ENCODE data around the gene SNTG2. TPM values are rescaled to one million over a fixed set of nuclear protein-coding genes. Genes with fewer than 3 reads are reported as not detected.

The SNTG2 gene
- total RNA-seq, 1 experiment from 2014 or later = not detected

- peaks cover 10% of the 10 kb centered on the region for H3K9me3 Mint-ChIP-seq (ENCODE audit: unreplicated experiment)
- no peak for DNase-seq
- no peak for TF ChIP-seq CTCF (IDR thresholded peaks at IDR 0.05; ENCODE audit: insufficient read depth in 1 of 2, low read depth in 1 of 2, low read length in 1 of 2, severe bottlenecking in 1 of 2, unreplicated experiment in 1 of 2)
- Histone ChIP-seq H3K9me3 (no peaks in the 10 kb centered on the region), H3K36me3 (ENCODE audit: control insufficient read depth, insufficient read depth, low read length) (no peaks in the 10 kb centered on the region), H3K4me1 (peaks cover 7% of the 10 kb centered on the region), H3K27me3 (replicated peaks; ENCODE audit: control insufficient read depth, insufficient read depth, low read length) (no peaks in the 10 kb centered on the region), H3K4me3 (ENCODE audit: low read depth, low read length) (no peak overlapping the region)
- intact Hi-C loops (cut with micrococcal nuclease; ENCODE audit: unreplicated experiment) = no loop called here
- no TSS peak for BruUV-seq (replicated peaks)
- H3K4me1 Mint-ChIP-seq (ENCODE audit: low read depth, unreplicated experiment) = no peaks in the 10 kb centered on the region
- H3K4me3 Mint-ChIP-seq (ENCODE audit: unreplicated experiment) = no peak overlapping the region
- H3K36me3 Mint-ChIP-seq (ENCODE audit: insufficient read depth, unreplicated experiment) = no peaks in the 10 kb centered on the region
- ChIA-PET CTCF (no interaction called here), POLR2A (no interaction called here)
- H3K27me3 Mint-ChIP-seq (ENCODE audit: insufficient read depth, unreplicated experiment) = no peaks in the 10 kb centered on the region
- no peak overlapping the region for H3K27ac Mint-ChIP-seq (ENCODE audit: unreplicated experiment)
Measured at GRCh38 chr2:925711-926110, 24.9 kb upstream of the SNTG2 start.

GRCh38 chr2:926259-926793 is 24.3 kb upstream of the SNTG2 start:
- no peaks in the 10 kb centered on the region for H3K4me1 Mint-ChIP-seq (ENCODE audit: low read depth, unreplicated experiment)
- no TSS peak for BruUV-seq (replicated peaks)
- Histone ChIP-seq H3K36me3 (ENCODE audit: control insufficient read depth, insufficient read depth, low read length) (no peaks in the 10 kb centered on the region), H3K4me3 (ENCODE audit: low read depth, low read length) (no peak overlapping the region), H3K9me3 (no peaks in the 10 kb centered on the region), H3K27me3 (replicated peaks; ENCODE audit: control insufficient read depth, insufficient read depth, low read length) (no peaks in the 10 kb centered on the region), H3K4me1 (peaks cover 7% of the 10 kb centered on the region)
- H3K27me3 Mint-ChIP-seq (ENCODE audit: insufficient read depth, unreplicated experiment) = no peaks in the 10 kb centered on the region
- intact Hi-C loops (cut with micrococcal nuclease; ENCODE audit: unreplicated experiment) = no loop called here
- CTCF ChIA-PET = no interaction called here
- TF ChIP-seq CTCF (IDR thresholded peaks at IDR 0.05; ENCODE audit: insufficient read depth in 1 of 2, low read depth in 1 of 2, low read length in 1 of 2, severe bottlenecking in 1 of 2, unreplicated experiment in 1 of 2) = no peak
- no peak for DNase-seq
- POLR2A ChIA-PET = no interaction called here
- no peaks in the 10 kb centered on the region for H3K36me3 Mint-ChIP-seq (ENCODE audit: insufficient read depth, unreplicated experiment)
- H3K4me3 Mint-ChIP-seq (ENCODE audit: unreplicated experiment) = no peak overlapping the region
- peaks cover 10% of the 10 kb centered on the region for H3K9me3 Mint-ChIP-seq (ENCODE audit: unreplicated experiment)
- no peak overlapping the region for H3K27ac Mint-ChIP-seq (ENCODE audit: unreplicated experiment)

DNA sequence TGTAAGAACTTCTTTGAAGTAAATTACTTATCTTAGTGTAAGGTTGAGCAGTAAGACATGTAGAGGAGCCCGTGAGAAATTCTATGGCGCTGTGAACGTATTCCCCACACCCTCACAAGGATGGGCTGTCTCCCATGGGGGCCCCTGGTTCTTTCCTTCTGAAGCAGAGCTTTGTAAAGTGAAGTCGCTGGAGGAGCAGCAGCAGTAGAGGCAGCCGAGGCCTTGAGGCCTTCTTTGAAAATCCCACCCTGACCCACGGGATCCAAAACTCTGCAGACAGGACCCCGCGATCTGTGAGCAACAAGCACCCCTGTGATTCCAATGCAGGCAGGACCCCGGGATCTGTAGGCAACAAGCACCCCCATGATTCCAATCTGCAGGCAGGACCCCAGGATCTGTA is 23.8 kb upstream of the SNTG2 start:
- no peaks in the 10 kb centered on the region for H3K9me3 ChIP-seq
- H3K9me3 Mint-ChIP-seq (ENCODE audit: unreplicated experiment) = peaks cover 10% of the 10 kb centered on the region
- H3K27me3 Mint-ChIP-seq (ENCODE audit: insufficient read depth, unreplicated experiment) = no peaks in the 10 kb centered on the region
- H3K4me3 ChIP-seq (ENCODE audit: low read depth, low read length) = no peak overlapping the region
- H3K36me3 ChIP-seq (ENCODE audit: control insufficient read depth, insufficient read depth, low read length) = no peaks in the 10 kb centered on the region
- intact Hi-C loops (cut with micrococcal nuclease; ENCODE audit: unreplicated experiment) = no loop called here
- no peak for TF ChIP-seq CTCF (IDR thresholded peaks at IDR 0.05; ENCODE audit: insufficient read depth in 1 of 2, low read depth in 1 of 2, low read length in 1 of 2, severe bottlenecking in 1 of 2, unreplicated experiment in 1 of 2)
- H3K27ac Mint-ChIP-seq (ENCODE audit: unreplicated experiment) = no peak overlapping the region
- H3K4me1 Mint-ChIP-seq (ENCODE audit: low read depth, unreplicated experiment) = no peaks in the 10 kb centered on the region
- BruUV-seq (replicated peaks) = no TSS peak
- DNase-seq = no peak
- H3K4me3 Mint-ChIP-seq (ENCODE audit: unreplicated experiment) = no peak overlapping the region
- peaks cover 7% of the 10 kb centered on the region for H3K4me1 ChIP-seq
- no peaks in the 10 kb centered on the region for H3K27me3 ChIP-seq (replicated peaks; ENCODE audit: control insufficient read depth, insufficient read depth, low read length)
- ChIA-PET POLR2A (no interaction called here), CTCF (no interaction called here)
- no peaks in the 10 kb centered on the region for H3K36me3 Mint-ChIP-seq (ENCODE audit: insufficient read depth, unreplicated experiment)
